PC-9 (cell line): Measurements from ENCODE around the gene PSMD11. TPM values are rescaled to one million over a fixed set of nuclear protein-coding genes. Genes with fewer than 3 reads are reported as not detected.

ENCODE experiments used
- BruUV-seq: library from RNA; stranded (reverse); fragments of 400-500 nt; replicated peaks from 2 replicates; lab custom pipeline; 2021; lab: Mats Ljungman, UMichigan
- CTCF ChIA-PET: fragments of 300-600 bp; sonication (Branson Sonifier 250); formaldehyde crosslinking; loops from one replicate; lab custom pipeline; 2022; ENCODE audit warnings: antibody characterized with exemption; lab: Charles Lee
- POLR2A ChIA-PET: fragments of 300-600 bp; sonication (Branson Sonifier 250); formaldehyde crosslinking; loops from one replicate; lab custom pipeline; 2022; ENCODE audit warnings: antibody characterized with exemption; ENCODE audit not compliant: unreplicated experiment; lab: Charles Lee
- DNase-seq, 2 experiments: peaks; one replicate each; pipeline versions ENCODE4 v3.0.0 to v3.0.0-alpha.2; 2015 to 2022; ENCODE audit warnings: mixed read lengths in 1 of 2
- H2AFZ ChIP-seq: fragments of 200-600 bp; sonication (generic); 2 replicates; pipeline ENCODE4 v1.8.1; 2017; ENCODE audit warnings: antibody characterized with exemption
- H3F3A ChIP-seq: fragments of 200-600 bp; sonication (generic); 2 replicates; pipeline ENCODE4 v1.8.1; 2017; ENCODE audit warnings: antibody characterized with exemption, mild to moderate bottlenecking, low read depth; ENCODE audit not compliant: insufficient read depth
- H3K27ac ChIP-seq: fragments of 200-600 bp; sonication (generic); 2 replicates; pipeline ENCODE4 v1.6.1; 2016; ENCODE audit warnings: mixed run types
- H3K27me3 ChIP-seq: fragments of 200-600 bp; sonication (generic); 2 replicates; pipeline ENCODE4 v1.6.1; 2016; ENCODE audit warnings: low read depth, mixed run types; ENCODE audit not compliant: insufficient read depth
- H3K36me3 ChIP-seq: fragments of 200-600 bp; sonication (generic); 2 replicates; pipeline ENCODE4 v1.6.1; 2016; ENCODE audit warnings: low read depth, mixed run types
- H3K4me1 ChIP-seq: fragments of 200-600 bp; sonication (generic); replicated peaks from 2 replicates; pipeline ENCODE4 v1.6.1; 2016; ENCODE audit warnings: mixed run types; ENCODE audit not compliant: insufficient read depth
- H3K4me2 ChIP-seq: fragments of 200-600 bp; sonication (generic); 2 replicates; pipeline ENCODE4 v1.6.1; 2017; ENCODE audit warnings: mixed run types
- H3K4me3 ChIP-seq: fragments of 200-600 bp; sonication (generic); 2 replicates; pipeline ENCODE4 v1.6.1; 2016; ENCODE audit warnings: mixed run types
- H3K79me2 ChIP-seq: fragments of 200-600 bp; sonication (generic); 2 replicates; pipeline ENCODE4 v1.6.1; 2017; ENCODE audit warnings: low read depth, mixed run types
- H3K9me2 ChIP-seq: fragments of 200-600 bp; sonication (generic); 2 replicates; pipeline ENCODE4 v1.8.1; 2017; ENCODE audit warnings: mild to moderate bottlenecking; ENCODE audit not compliant: insufficient read depth
- H3K9me3 ChIP-seq: fragments of 200-600 bp; sonication (generic); 2 replicates; pipeline ENCODE4 v1.8.1; 2016; ENCODE audit warnings: low read depth; ENCODE audit not compliant: insufficient read depth
- H4K20me1 ChIP-seq: fragments of 200-600 bp; sonication (generic); 2 replicates; pipeline ENCODE4 v1.8.1; 2017; ENCODE audit not compliant: insufficient read depth
- CTCF ChIP-seq: fragments of 200-600 bp; sonication (generic); conservative IDR thresholded peaks from 2 replicates; pipeline ENCODE4 v1.6.1; 2017; ENCODE audit warnings: mixed run types, antibody characterized with exemption, mild to moderate bottlenecking, moderate library complexity
- EZH2 ChIP-seq: fragments of 200-600 bp; sonication (generic); IDR thresholded peaks from 2 replicates; pipeline ENCODE4 v1.8.0; 2017; ENCODE audit warnings: antibody characterized with exemption, low read depth
- intact Hi-C: fragments of 100-400 bp; cut with micrococcal nuclease; formaldehyde crosslinking; loops from one replicate; pipeline ENCODE4 v1.10.0; 2022; ENCODE audit not compliant: unreplicated experiment
- total RNA-seq: library from RNA; stranded (reverse); gene quantifications from 2 replicates; pipeline ENCODE4 v1.2.3, GENCODE V29; 2021

The PSMD11 gene
- total RNA-seq, 1 experiment from 2014 or later: 149 TPM

DNA sequence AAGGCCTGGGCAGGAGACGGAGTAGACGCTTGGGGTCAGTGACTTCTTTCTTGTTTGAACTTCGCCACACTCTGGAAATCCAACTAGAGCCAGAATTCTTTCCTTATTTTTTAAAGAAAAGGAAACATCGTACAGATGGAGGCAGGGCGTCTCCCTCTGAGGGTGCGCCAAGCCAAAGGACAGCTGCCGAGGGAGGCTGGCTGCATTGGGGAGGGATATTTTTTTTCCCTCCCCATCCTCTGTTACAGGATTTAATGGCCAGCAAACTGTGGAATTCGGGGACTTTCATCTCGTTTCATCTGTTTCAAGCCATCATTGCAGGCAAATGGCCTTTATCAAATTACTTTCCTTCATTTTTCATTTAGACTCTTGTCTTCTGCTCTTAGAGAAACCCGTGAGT lies 58.4 kb downstream of the PSMD11 start:
- Histone ChIP-seq H3K4me1 (peaks cover 11% of the 10 kb centered on the region; the same call in 1 of the 2 replicates), H3K79me2 (no peaks in the 10 kb centered on the region), H2AFZ (no peak overlapping the region), H4K20me1 (no peaks in the 10 kb centered on the region), H3K9me3 (no peaks in the 10 kb centered on the region), H3K4me3 (no peak overlapping the region), H3K27me3 (no peaks in the 10 kb centered on the region), H3K36me3 (no peaks in the 10 kb centered on the region), H3K9me2 (no peaks in the 10 kb centered on the region), H3K27ac (no peak overlapping the region), H3K4me2 (no peak overlapping the region), H3F3A (peaks cover 4% of the 10 kb centered on the region; the same call in 1 of the 2 replicates)
- DNase-seq: no peak
- CTCF ChIA-PET: no interaction called here
- BruUV-seq: no TSS peak
- intact Hi-C loops: loop anchor here (2.0 to 5.0 kb wide), 3 partner anchors 50 to 318 kb away; no protein-coding TSS in a partner anchor
- POLR2A ChIA-PET: no interaction called here
- TF ChIP-seq CTCF: no peak
- no peak for TF ChIP-seq EZH2

GRCh38 chr17:32503251-32504165 lies 59.2 kb downstream of the PSMD11 start:
- Histone ChIP-seq H3K27ac (no peak overlapping the region), H3K4me3 (no peak overlapping the region), H3K9me3 (no peaks in the 10 kb centered on the region), H3K27me3 (no peaks in the 10 kb centered on the region), H3K36me3 (no peaks in the 10 kb centered on the region), H3K4me1 (peaks cover 11% of the 10 kb centered on the region; the same call in 1 of the 2 replicates), H3K4me2 (0 out of 2 replicates have a peak overlapping the region, but pooled peaks have one; percentile 1), H4K20me1 (no peaks in the 10 kb centered on the region), H3K79me2 (no peaks in the 10 kb centered on the region), H3K9me2 (no peaks in the 10 kb centered on the region), H3F3A (peaks cover 4% of the 10 kb centered on the region; the same call in 1 of the 2 replicates), H2AFZ (no peak overlapping the region)
- ChIA-PET CTCF (interaction anchor here (0.6 kb wide), 1 partner anchor 15 kb away, joined by 8 read pairs; no protein-coding TSS in a partner anchor), POLR2A (interaction anchor here (0.5 kb wide), 1 partner anchor 232 kb away, joined by 3 read pairs; no protein-coding TSS in a partner anchor)
- no peak for TF ChIP-seq EZH2
- no peak for TF ChIP-seq CTCF
- BruUV-seq: no TSS peak
- DNase-seq: peak in 1 of 2 experiments; percentile 60
- intact Hi-C loops: loop anchor here (2.0 to 5.0 kb wide), 3 partner anchors 49 to 317 kb away; no protein-coding TSS in a partner anchor

DNA sequence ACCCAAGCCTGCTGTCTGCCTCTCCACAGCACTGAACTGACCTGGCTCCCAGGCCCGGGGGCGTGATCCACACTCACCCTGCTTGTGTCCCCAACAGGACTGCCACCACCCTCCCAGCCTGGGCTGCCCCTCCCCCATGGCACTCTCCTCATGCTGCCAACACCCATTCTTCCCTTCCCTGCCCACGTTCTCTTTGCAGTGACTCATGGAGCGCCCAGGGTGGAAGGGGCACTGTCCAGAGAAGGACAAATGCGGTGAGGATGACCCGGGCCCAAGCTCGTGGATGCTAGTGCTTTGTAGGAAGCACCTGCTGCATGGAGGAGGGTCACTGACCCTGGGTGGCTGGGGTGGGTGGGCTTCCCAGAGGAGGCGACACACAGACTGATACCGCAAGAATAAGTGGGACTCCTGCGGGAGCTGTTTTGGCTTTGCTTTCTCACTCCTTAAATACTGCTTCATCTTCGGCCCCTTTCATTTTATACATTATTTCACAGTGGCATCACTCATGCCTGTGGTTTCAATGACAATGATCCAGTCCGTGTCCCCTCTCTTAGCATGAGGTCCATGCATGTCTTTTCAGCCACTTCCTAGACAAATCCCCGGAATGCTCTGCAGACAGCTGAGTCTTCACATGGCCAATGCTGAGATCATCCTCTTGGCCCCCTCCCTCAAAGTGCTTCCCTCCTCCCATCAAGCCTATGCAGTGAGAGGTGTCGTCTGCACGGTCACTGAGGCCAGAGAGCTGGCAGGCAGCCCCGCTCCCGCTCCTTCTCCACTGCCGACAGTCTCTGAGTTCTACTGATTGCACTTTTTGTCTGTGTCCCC lies 60.1 kb downstream of the PSMD11 start:
- intact Hi-C loops: loop anchor here (5.0 kb wide), 2 partner anchors 48 to 103 kb away; no protein-coding TSS in a partner anchor
- CTCF ChIA-PET: interaction anchor here (0.6 kb wide), 1 partner anchor 16 kb away, joined by 8 read pairs; no protein-coding TSS in a partner anchor
- BruUV-seq: no TSS peak

More for the DNA sequence above, 60.1 kb downstream of the PSMD11 start:
- Histone ChIP-seq H3K4me2 (no peak overlapping the region), H3K4me3 (no peak overlapping the region), H3K27ac (no peak overlapping the region), H3K79me2 (no peaks in the 10 kb centered on the region), H3K36me3 (no peaks in the 10 kb centered on the region), H3K9me3 (no peaks in the 10 kb centered on the region), H3K4me1 (peaks cover 11% of the 10 kb centered on the region; the same call in 1 of the 2 replicates), H3F3A (peaks cover 4% of the 10 kb centered on the region; the same call in 1 of the 2 replicates), H3K27me3 (no peaks in the 10 kb centered on the region), H2AFZ (no peak overlapping the region), H4K20me1 (no peaks in the 10 kb centered on the region), H3K9me2 (no peaks in the 10 kb centered on the region)
- POLR2A ChIA-PET: interaction anchor here (0.5 kb wide), 1 partner anchor 233 kb away, joined by 3 read pairs; no protein-coding TSS in a partner anchor
- no peak for TF ChIP-seq CTCF
- no peak for TF ChIP-seq EZH2
- peak in 1 of 2 experiments; percentile 66 for DNase-seq
